OCI-LY3 (cell line): ENCODE data around the gene MACROD2.

ENCODE experiments used
- H2AFZ ChIP-seq: fragments of 200-600, 300-600 bp; shearing (Covaris generic); 2 replicates; pipeline ENCODE4 v1.6.0; 2014; ENCODE audit warnings: antibody characterized with exemption, low read depth, low read length
- H3K27ac ChIP-seq: fragments of 200-600, 300-600 bp; sonication (generic); 2 replicates; pipeline ENCODE4 v1.5.1; 2014; ENCODE audit warnings: mild to moderate bottlenecking, low read length, moderate library complexity, mixed read lengths
- H3K27me3 ChIP-seq: fragments of 200-600, 300-600 bp; sonication (generic); 2 replicates; pipeline ENCODE4 v1.6.1; 2014; ENCODE audit warnings: low read depth, low read length, mixed read lengths
- H3K36me3 ChIP-seq: fragments of 200-600, 300-600 bp; sonication (generic); replicated peaks from 2 replicates; pipeline ENCODE3; 2014; ENCODE audit warnings: low read depth, low read length, mixed read lengths
- H3K4me1 ChIP-seq: fragments of 300-600, 200-600 bp; sonication (generic); 2 replicates; pipeline ENCODE4 v1.6.1; 2014; ENCODE audit warnings: low read length, mixed read lengths
- H3K4me2 ChIP-seq: fragments of 200-600, 300-600 bp; sonication (generic); 2 replicates; pipeline ENCODE4 v1.6.1; 2014; ENCODE audit warnings: low read length, mixed read lengths
- H3K4me3 ChIP-seq: fragments of 300-600, 200-600 bp; sonication (generic); 2 replicates; pipeline ENCODE4 v1.5.1; 2014; ENCODE audit warnings: antibody characterized with exemption, mild to moderate bottlenecking, low read length, moderate library complexity
- H3K79me2 ChIP-seq: fragments of 300-600, 200-600 bp; shearing (Covaris generic); 2 replicates; pipeline ENCODE4 v1.6.1; 2014; ENCODE audit warnings: mild to moderate bottlenecking, low read length, mixed read lengths
- H3K9ac ChIP-seq: fragments of 300-600, 200-600 bp; shearing (Covaris generic); 2 replicates; pipeline ENCODE4 v1.6.0; 2014; ENCODE audit warnings: mild to moderate bottlenecking, low read length, moderate library complexity
- H3K9me3 ChIP-seq: fragments of 200-600, 300-600 bp; shearing (Covaris generic); 2 replicates; pipeline ENCODE4 v1.6.1; 2014; ENCODE audit warnings: low read length, mixed read lengths; ENCODE audit not compliant: insufficient read depth
- H4K20me1 ChIP-seq: fragments of 200-600, 300-600 bp; sonication (generic); 2 replicates; pipeline ENCODE4 v1.6.1; 2016; ENCODE audit warnings: low read length, mixed read lengths; ENCODE audit not compliant: insufficient read depth
- CTCF ChIP-seq: fragments of 200-600, 300-600 bp; sonication (generic); IDR thresholded peaks from 2 replicates; pipeline ENCODE4 v1.5.1; 2014; ENCODE audit warnings: antibody characterized with exemption, low read length, low read depth
- EZH2phosphoT487 ChIP-seq: fragments of 200-600 bp; shearing (Covaris generic); IDR thresholded peaks from 2 replicates; pipeline ENCODE4 v1.6.1; 2018; ENCODE audit warnings: antibody characterized with exemption, mixed run types, low read depth

MACROD2 gene

GRCh38 chr20:15496501-15497039, 1501.3 kb downstream of the MACROD2 start:
- H3K27ac ChIP-seq, result no peak overlapping the region
- TF ChIP-seq CTCF (no peak), EZH2phosphoT487 (no peak)
- no peaks in the 10 kb centered on the region for H3K79me2 ChIP-seq
- H3K4me2 ChIP-seq, result no peak overlapping the region
- H2AFZ ChIP-seq, result no peak overlapping the region
- no peaks in the 10 kb centered on the region for H3K9me3 ChIP-seq
- no peaks in the 10 kb centered on the region for H3K36me3 ChIP-seq
- H3K27me3 ChIP-seq, result 0 out of 2 replicates have a peak, but pooled peaks cover 3% of the 10 kb centered on the region
- H3K4me3 ChIP-seq, result no peak overlapping the region
- H3K9ac ChIP-seq, result no peak overlapping the region
- H3K4me1 ChIP-seq, result no peaks in the 10 kb centered on the region
- no peaks in the 10 kb centered on the region for H4K20me1 ChIP-seq

DNA sequence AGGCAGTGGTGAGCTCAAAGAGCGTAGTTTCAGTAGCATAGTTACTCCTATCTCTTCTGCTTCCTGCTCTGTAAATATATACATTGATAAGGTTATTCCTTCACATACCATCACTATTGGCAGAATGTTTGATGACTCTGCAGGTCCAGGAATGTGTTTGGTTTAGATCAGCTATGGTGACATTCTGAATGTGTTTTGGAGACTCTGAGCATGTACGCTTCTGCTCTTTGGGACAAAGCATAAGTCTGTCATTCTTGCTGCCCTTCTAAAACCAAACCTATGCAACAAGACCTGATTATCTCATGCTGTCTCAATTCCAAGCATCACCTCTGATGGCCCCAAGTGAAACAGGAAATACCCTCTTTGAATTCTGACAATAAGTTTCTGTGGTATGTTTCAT, 1503.6 kb downstream of the MACROD2 start:
- Histone ChIP-seq H2AFZ (no peak overlapping the region), H3K4me3 (no peak overlapping the region), H4K20me1 (no peaks in the 10 kb centered on the region), H3K9ac (no peak overlapping the region), H3K27ac (no peak overlapping the region), H3K4me1 (no peaks in the 10 kb centered on the region), H3K4me2 (no peak overlapping the region), H3K36me3 (no peaks in the 10 kb centered on the region), H3K79me2 (no peaks in the 10 kb centered on the region), H3K27me3 (0 out of 2 replicates have a peak, but pooled peaks cover 3% of the 10 kb centered on the region), H3K9me3 (no peaks in the 10 kb centered on the region)
- TF ChIP-seq EZH2phosphoT487, result no peak
- TF ChIP-seq CTCF, result no peak

GRCh38 chr20:15506311-15506710, 1511.0 kb downstream of the MACROD2 start:
- Histone ChIP-seq H3K27ac (no peak overlapping the region), H3K9ac (no peak overlapping the region)

GRCh38 chr20:15507151-15507550, 1511.8 kb downstream of the MACROD2 start:
- no peaks in the 10 kb centered on the region for H3K9me3 ChIP-seq

More at GRCh38 chr20:15506311-15506710, 1511.0 kb downstream of the MACROD2 start:
- Histone ChIP-seq H3K4me3 (no peak overlapping the region), H3K79me2 (no peaks in the 10 kb centered on the region), H3K36me3 (no peaks in the 10 kb centered on the region), H3K4me1 (no peaks in the 10 kb centered on the region), H3K27me3 (no peaks in the 10 kb centered on the region), H4K20me1 (no peaks in the 10 kb centered on the region), H2AFZ (no peak overlapping the region), H3K9me3 (no peaks in the 10 kb centered on the region), H3K4me2 (no peak overlapping the region)
- no peak for TF ChIP-seq EZH2phosphoT487
- no peak for TF ChIP-seq CTCF

More at GRCh38 chr20:15507151-15507550, 1511.8 kb downstream of the MACROD2 start:
- Histone ChIP-seq H3K27me3 (no peaks in the 10 kb centered on the region), H3K4me2 (no peak overlapping the region), H4K20me1 (no peaks in the 10 kb centered on the region), H3K4me3 (no peak overlapping the region), H3K27ac (no peak overlapping the region), H3K36me3 (no peaks in the 10 kb centered on the region), H3K9ac (no peak overlapping the region), H3K4me1 (no peaks in the 10 kb centered on the region), H3K79me2 (no peaks in the 10 kb centered on the region), H2AFZ (no peak overlapping the region)
- TF ChIP-seq CTCF (no peak), EZH2phosphoT487 (no peak)
